GM10248 (cell line): ENCODE results near the gene LDB2.

Experiments used
- CTCF ChIA-PET: fragments of 300-600 bp; sonication (Branson Sonifier 250); formaldehyde crosslinking; extraction: SDS; loops from one replicate; lab custom pipeline; 2021; ENCODE audit warnings: antibody characterized with exemption; lab: Yijun Ruan, JAX
- POLR2A ChIA-PET: fragments of 350-650 bp; sonication (Branson Sonifier 250); formaldehyde crosslinking; extraction: SDS; loops from one replicate; lab custom pipeline; 2020; ENCODE audit warnings: antibody characterized with exemption; lab: Yijun Ruan, JAX
- DNase-seq: peaks from one replicate; pipeline ENCODE4 v3.0.0; 2012; ENCODE audit errors: extremely low spot score
- TF ChIP-seq, protein P1 (sequence below): IDR thresholded peaks from 2 replicates; pipeline ENCODE4 v1.5.1; 2012; ENCODE audit warnings: mild to moderate bottlenecking, low read depth; ENCODE audit errors: extremely low read depth, missing control alignments, control extremely low read depth

Gene LDB2

DNA sequence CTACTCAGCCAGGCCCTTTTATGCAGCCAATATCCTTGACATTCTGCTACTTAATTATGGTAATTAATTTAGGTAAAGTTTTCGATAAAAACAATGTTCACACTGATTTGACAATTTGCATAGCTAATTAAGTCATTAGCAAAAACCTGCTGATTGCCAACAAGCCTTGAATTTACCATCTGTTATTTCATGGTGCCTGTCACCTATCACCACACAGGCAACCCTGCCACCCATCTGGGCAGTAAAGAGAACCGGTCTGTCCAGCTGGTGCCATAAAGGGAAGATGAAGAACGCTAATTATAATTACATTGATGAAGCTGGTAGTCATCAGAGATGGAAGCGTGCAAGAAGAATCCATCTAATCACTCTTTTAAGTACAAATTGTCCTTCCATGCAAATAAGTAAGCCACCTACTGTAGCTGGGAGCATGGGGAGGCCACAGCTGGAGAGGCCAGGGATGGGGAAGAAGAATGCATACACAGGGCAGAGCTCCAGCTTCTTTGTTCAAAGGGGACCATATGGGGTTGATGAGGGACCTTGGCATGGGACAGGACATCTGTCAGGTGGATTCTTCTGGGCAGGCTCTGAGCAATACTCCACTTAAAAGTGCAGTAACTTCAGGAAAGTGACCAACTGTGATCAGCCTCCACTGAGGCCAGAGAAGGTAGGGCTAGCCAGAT lies 394.9 kb downstream of the LDB2 start:
- CTCF ChIA-PET = no interaction called here
- DNase-seq = no peak
- TF ChIP-seq, protein P1, sequence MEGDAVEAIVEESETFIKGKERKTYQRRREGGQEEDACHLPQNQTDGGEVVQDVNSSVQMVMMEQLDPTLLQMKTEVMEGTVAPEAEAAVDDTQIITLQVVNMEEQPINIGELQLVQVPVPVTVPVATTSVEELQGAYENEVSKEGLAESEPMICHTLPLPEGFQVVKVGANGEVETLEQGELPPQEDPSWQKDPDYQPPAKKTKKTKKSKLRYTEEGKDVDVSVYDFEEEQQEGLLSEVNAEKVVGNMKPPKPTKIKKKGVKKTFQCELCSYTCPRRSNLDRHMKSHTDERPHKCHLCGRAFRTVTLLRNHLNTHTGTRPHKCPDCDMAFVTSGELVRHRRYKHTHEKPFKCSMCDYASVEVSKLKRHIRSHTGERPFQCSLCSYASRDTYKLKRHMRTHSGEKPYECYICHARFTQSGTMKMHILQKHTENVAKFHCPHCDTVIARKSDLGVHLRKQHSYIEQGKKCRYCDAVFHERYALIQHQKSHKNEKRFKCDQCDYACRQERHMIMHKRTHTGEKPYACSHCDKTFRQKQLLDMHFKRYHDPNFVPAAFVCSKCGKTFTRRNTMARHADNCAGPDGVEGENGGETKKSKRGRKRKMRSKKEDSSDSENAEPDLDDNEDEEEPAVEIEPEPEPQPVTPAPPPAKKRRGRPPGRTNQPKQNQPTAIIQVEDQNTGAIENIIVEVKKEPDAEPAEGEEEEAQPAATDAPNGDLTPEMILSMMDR = no peak
- POLR2A ChIA-PET = no interaction called here

DNA sequence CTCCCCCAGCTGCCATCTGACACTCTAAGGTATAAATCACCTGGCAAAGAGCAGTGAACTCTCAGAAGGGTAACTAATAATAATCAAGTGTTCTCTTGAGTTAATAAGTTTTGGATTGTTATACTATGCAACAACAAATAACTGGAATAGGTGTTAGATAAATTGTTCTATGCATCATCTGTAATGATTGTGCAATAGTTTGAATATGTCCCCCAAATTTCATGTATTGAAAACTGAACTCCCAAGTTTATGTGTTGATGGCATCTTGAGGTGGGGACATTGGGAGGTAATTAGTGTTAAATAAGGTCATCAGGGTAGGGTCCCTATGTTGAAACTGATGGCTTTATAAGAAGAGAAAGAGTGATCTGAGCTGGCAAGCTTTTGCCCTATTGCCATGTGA lies 399.5 kb downstream of the LDB2 start:
- POLR2A ChIA-PET = no interaction called here
- CTCF ChIA-PET = interaction anchor here (1.0 kb wide), 1 partner anchor 9 kb away, joined by 4 read pairs; no protein-coding TSS in a partner anchor
- no peak for DNase-seq
- TF ChIP-seq, protein P1 = no peak

DNA sequence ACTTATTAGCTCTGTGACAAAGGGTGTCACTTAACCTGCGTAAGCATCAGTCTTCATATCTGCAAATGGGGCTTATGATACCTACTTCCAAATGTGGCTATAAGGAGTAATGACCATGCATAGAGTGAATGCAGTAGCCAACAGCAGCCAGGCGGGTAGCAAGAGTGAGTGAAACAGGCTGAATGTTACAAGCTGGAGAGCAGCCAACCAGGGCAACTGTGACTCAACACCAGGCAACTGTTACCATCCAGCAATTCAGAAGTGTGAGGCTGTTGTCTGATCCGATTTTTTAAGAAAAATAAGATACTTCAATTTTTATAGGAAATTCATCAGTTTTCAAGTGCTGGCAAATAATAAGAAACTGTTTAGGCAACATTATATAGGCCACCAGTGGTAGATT lies 401.9 kb downstream of the LDB2 start:
- TF ChIP-seq, protein P1 = no peak
- DNase-seq = no peak
- CTCF ChIA-PET = no interaction called here
- POLR2A ChIA-PET = no interaction called here

DNA sequence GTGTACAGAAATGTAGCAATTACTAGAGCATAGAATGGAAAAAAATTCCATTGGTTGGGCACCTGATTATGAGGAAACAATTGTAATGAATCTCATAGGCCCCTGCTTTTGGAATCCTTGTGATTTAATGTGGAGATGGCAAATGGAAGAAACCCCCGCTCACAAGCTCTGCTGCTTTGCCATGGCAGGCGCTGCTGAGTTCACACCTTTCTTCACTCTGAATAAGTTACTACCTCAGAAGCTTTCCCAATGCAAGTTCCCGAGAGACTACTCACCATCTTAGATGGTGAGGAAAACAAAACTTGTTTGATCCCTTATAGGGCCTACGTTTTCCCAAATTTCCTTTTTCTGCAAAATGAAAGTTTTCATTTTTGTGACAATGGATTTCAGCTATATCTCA lies 405.6 kb downstream of the LDB2 start:
- ChIA-PET POLR2A (no interaction called here), CTCF (no interaction called here)
- TF ChIP-seq, protein P1 = no peak
- DNase-seq = no peak

DNA sequence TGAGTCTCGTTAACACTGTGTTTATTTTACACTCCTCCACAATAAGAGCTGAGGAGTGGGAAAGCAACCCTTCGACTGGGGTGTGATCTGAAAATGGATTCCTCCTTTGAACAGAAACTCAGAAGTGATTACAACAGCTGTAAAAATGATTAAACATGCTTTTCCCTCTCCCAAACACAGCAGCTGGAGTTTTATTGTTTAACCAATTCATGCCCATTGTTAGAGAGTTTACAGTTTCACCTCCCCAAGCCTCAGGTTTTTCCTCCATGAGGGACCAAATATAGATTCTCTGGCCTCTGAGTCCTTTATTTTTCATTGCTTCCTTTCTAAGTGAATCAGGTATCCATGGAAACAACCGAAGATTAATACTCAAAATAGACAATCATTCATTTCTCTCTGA lies 409.2 kb downstream of the LDB2 start:
- DNase-seq = no peak
- POLR2A ChIA-PET = no interaction called here
- CTCF ChIA-PET = interaction anchor here (1.9 kb wide), 1 partner anchor 9 kb away, joined by 4 read pairs; no protein-coding TSS in a partner anchor
- TF ChIP-seq, protein P1 = no peak

DNA sequence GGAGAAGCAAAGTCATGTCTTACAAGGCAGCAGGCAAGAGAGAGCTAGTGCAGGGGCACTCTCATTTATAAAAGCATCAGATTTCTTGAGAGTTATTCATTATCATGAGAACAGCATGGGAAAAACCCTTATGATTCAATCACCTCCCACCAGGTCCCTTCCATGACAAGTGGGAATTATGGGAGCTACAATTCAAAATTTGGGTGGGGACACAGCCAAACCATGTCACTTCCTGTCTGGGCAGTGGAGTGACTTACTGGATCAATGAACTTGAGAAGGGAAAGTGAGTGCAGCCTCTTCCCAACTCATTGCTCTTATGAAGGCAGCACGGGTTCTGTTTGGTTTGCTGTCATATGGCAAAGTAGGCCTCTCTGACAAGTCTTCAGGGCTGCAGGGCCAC lies 410.4 kb downstream of the LDB2 start:
- ChIA-PET POLR2A (no interaction called here), CTCF (no interaction called here)
- TF ChIP-seq, protein P1 = no peak
- DNase-seq = no peak
